ENCODE results near the gene OR6K3. TPM values are rescaled to one million over a fixed set of nuclear protein-coding genes. Genes with fewer than 3 reads are reported as not detected.

Gene OR6K3
- total RNA-seq, 8 experiments from 2014 or later, result 0.32 to 0.81 (median 0.54) TPM; not detected in 5

GRCh38 chr1:158679289-158679688 lies 41.2 kb downstream of the OR6K3 start:
- in situ Hi-C loops (cut with MboI; ENCODE audit: low pct_unique_long_range_greater_than_20kb in 2 of 9, low sequenced_read_pairs in 9 of 9, unreplicated experiment in 9 of 9), result no loop called here
- Histone ChIP-seq H3K4me1 (replicated peaks in 1 of 2) (no peaks in the 10 kb centered on the region), H3K4me3 (no peak overlapping the region), H3K27ac (no peak overlapping the region)
- ATAC-seq (replicated peaks in 6 of 8), result no peak
- 0 to 100% (median 70%) methylated on average over 1 of the region's 1 CpG for WGBS, 10 experiments

GRCh38 chr1:158675563-158676323 lies 44.8 kb downstream of the OR6K3 start:
- no peak overlapping the region for H3K4me3 ChIP-seq
- no peaks in the 10 kb centered on the region for H3K4me1 ChIP-seq (replicated peaks in 1 of 2)
- in situ Hi-C loops (cut with MboI; ENCODE audit: low pct_unique_long_range_greater_than_20kb in 2 of 9, low sequenced_read_pairs in 9 of 9, unreplicated experiment in 9 of 9), result no loop called here
- no peak for ATAC-seq (replicated peaks in 6 of 8)
- H3K27ac ChIP-seq, result no peak overlapping the region
- WGBS, 10 experiments, result 0 to 100% (median 60%) methylated on average over 1 to 4 of the region's 4 CpGs; no CpG with 5 or more reads in 1 of the 10 experiments

- no peaks in the 10 kb centered on the region for H3K4me1 ChIP-seq (replicated peaks in 1 of 2)
- ATAC-seq (replicated peaks in 6 of 8), result no peak
- WGBS, 10 experiments, result 0 to 90% (median 80%) methylated on average over 1 to 7 of the region's 7 CpGs; no CpG with 5 or more reads in 2 of the 10 experiments
Measured at GRCh38 chr1:158674302-158674701, 46.2 kb downstream of the OR6K3 start.

More at GRCh38 chr1:158674302-158674701, 46.2 kb downstream of the OR6K3 start:
- Histone ChIP-seq H3K27ac (no peak overlapping the region), H3K4me3 (no peak overlapping the region)
- in situ Hi-C loops (cut with MboI; ENCODE audit: low pct_unique_long_range_greater_than_20kb in 2 of 9, low sequenced_read_pairs in 9 of 9, unreplicated experiment in 9 of 9), result no loop called here

Other genes starting within 250 kb of the OR6K3 start
- not detected for gene OR10R2, start 248.5 kb downstream of the OR6K3 start, total RNA-seq
- under 1 TPM in 5 of 8 experiments, not detected in 3; 0.09 to 0.81 (median 0.21) TPM for gene OR6Y1, start 166.3 kb downstream of the OR6K3 start, total RNA-seq
- gene OR6P1, start 150.1 kb downstream of the OR6K3 start, total RNA-seq, result 1 to 10 TPM in 1 of 8 experiments, under 1 TPM in 3, not detected in 4; 0.08 to 1.0 (median 0.45) TPM
- under 1 TPM in 3 of 8 experiments, not detected in 5; 0.21 to 1.00 (median 0.49) TPM for gene OR10X1, start 140.8 kb downstream of the OR6K3 start, total RNA-seq
- gene OR10Z1, start 115.5 kb downstream of the OR6K3 start, total RNA-seq, result 1 to 10 TPM in 1 of 8 experiments, under 1 TPM in 4, not detected in 3; 0.10 to 1.1 (median 0.23) TPM
- 1 to 10 TPM in 1 of 8 experiments, under 1 TPM in 4, not detected in 3; 0.17 to 1.1 (median 0.46) TPM for gene SPTA1, start 34.0 kb downstream of the OR6K3 start, total RNA-seq
- under 1 TPM in 1 of 8 experiments, not detected in 7; 0.62 TPM for gene OR6K2, start 20.1 kb downstream of the OR6K3 start, total RNA-seq
- gene OR6K6, start 34.0 kb upstream of the OR6K3 start, total RNA-seq, result 1 to 10 TPM in 1 of 8 experiments, not detected in 7; 1.0 TPM
- under 1 TPM in 5 of 8 experiments, not detected in 3; 0.05 to 0.81 (median 0.17) TPM for gene OR6N1, start 51.5 kb upstream of the OR6K3 start, total RNA-seq
- gene OR6N2, start 60.5 kb upstream of the OR6K3 start, total RNA-seq, result under 1 TPM in 6 of 8 experiments, not detected in 2; 0.05 to 0.90 (median 0.15) TPM
- under 1 TPM in 1 of 8 experiments, not detected in 7; 0.22 TPM for gene MNDA, start 110.6 kb upstream of the OR6K3 start, total RNA-seq
- gene PYHIN1, start 210.8 kb upstream of the OR6K3 start, total RNA-seq, result 1 to 10 TPM in 1 of 8 experiments, under 1 TPM in 3, not detected in 4; 0.40 to 3.5 (median 0.64) TPM

Data from motor neuron (in vitro differentiated cells).